Measurements from ENCODE around the gene OR2H2. TPM values are rescaled to one million over a fixed set of nuclear protein-coding genes. Genes with fewer than 3 reads are reported as not detected.

OR2H2 gene
- total RNA-seq, 1 donor from 2014 or later, result not detected

DNA sequence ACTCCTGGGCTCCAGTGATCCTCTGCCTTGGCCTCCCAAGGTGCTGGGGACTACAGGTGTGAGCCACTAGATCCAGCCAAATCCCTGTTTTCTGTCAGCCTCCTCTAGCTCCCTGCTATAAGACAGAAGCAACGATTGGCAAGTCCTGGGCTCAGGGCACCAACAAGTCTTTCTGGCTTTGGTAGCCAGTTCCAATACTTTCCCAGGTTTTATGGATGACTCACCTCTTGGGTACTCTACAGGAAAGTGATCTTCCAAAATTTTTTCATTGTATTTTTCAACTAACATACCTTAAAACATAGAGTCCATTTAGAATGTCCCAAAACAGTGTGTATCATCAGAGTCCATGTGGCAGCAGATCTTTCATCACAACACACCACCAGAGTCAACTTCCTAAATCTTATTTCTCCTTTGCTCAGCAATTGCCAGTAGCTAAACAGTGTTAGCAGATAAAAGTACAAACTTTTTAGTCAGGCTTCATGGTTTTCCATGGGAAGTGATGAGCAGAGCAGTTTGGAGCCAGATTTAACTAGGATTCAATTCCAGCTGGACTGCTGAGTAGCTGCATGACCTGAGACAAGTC is 34.7 kb downstream of the OR2H2 start:
- FAIRE-seq (no peak), DNase-seq (ENCODE audit: low read depth) (no peak)
- Histone ChIP-seq H3K4me3 (ENCODE audit: low read depth, low read length) (no peak overlapping the region), H3K36me3 (ENCODE audit: control insufficient read depth, insufficient read depth, low read length) (peaks cover 2% of the 10 kb centered on the region), H3K27me3 (ENCODE audit: control insufficient read depth, insufficient read depth, low read length) (no peaks in the 10 kb centered on the region)
- TF ChIP-seq, protein P1, sequence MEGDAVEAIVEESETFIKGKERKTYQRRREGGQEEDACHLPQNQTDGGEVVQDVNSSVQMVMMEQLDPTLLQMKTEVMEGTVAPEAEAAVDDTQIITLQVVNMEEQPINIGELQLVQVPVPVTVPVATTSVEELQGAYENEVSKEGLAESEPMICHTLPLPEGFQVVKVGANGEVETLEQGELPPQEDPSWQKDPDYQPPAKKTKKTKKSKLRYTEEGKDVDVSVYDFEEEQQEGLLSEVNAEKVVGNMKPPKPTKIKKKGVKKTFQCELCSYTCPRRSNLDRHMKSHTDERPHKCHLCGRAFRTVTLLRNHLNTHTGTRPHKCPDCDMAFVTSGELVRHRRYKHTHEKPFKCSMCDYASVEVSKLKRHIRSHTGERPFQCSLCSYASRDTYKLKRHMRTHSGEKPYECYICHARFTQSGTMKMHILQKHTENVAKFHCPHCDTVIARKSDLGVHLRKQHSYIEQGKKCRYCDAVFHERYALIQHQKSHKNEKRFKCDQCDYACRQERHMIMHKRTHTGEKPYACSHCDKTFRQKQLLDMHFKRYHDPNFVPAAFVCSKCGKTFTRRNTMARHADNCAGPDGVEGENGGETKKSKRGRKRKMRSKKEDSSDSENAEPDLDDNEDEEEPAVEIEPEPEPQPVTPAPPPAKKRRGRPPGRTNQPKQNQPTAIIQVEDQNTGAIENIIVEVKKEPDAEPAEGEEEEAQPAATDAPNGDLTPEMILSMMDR (IDR thresholded peaks at IDR 0.05; ENCODE audit: insufficient read depth, low read length, severe bottlenecking), result no peak

DNA sequence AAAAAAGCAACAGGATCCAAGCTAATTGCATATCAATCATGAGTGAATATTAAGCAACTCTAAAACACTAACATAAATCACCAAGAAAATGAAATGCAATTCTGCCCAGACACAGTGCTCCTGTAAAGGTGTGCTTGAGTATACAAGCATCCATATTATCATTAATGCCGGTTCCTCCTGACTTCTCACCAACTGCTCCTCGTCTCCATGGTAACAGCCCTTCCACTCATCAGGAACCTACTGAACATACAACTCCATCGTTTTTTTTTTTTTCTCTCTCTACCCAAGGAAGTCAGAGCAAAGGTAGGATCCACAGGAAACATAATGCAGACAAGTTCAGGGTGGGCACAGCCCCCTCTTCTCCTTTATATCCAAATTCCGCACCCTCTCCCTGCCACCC is 35.7 kb downstream of the OR2H2 start:
- no peak overlapping the region for H3K4me3 ChIP-seq (ENCODE audit: low read depth, low read length)
- no peak for DNase-seq (ENCODE audit: low read depth)
- H3K36me3 ChIP-seq (ENCODE audit: control insufficient read depth, insufficient read depth, low read length), result peaks cover 2% of the 10 kb centered on the region
- TF ChIP-seq, protein P1 (IDR thresholded peaks at IDR 0.05; ENCODE audit: insufficient read depth, low read length, severe bottlenecking), result no peak
- no peaks in the 10 kb centered on the region for H3K27me3 ChIP-seq (ENCODE audit: control insufficient read depth, insufficient read depth, low read length)
- FAIRE-seq, result no peak

DNA sequence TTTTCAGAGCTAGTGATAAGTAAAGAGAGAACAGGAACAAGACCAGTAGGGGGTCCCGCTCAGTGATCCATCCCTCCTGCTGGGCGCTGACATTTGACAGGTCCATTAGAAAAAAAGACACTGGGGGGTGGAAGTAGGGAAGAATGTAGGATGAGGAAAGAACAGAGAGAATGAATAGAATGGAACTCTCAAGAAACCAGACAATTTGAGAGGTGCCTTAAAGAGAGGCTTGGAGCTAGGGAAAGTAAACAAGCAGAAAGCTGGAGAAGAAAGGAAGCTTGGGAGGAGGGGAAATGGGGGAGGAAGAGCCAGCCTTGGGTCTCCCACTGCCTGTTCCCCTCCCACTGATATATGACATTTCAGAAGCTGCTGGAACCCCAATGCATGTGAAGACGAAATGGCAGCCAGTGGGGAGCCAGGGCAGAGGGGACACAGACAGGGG is 39.6 kb downstream of the OR2H2 start:
- TF ChIP-seq, protein P1 (IDR thresholded peaks at IDR 0.05; ENCODE audit: insufficient read depth, low read length, severe bottlenecking), result no peak
- Histone ChIP-seq H3K27me3 (ENCODE audit: control insufficient read depth, insufficient read depth, low read length) (no peaks in the 10 kb centered on the region), H3K36me3 (ENCODE audit: control insufficient read depth, insufficient read depth, low read length) (peaks cover 2% of the 10 kb centered on the region), H3K4me3 (ENCODE audit: low read depth, low read length) (no peak overlapping the region)
- no peak for FAIRE-seq
- no peak for DNase-seq (ENCODE audit: low read depth)

DNA sequence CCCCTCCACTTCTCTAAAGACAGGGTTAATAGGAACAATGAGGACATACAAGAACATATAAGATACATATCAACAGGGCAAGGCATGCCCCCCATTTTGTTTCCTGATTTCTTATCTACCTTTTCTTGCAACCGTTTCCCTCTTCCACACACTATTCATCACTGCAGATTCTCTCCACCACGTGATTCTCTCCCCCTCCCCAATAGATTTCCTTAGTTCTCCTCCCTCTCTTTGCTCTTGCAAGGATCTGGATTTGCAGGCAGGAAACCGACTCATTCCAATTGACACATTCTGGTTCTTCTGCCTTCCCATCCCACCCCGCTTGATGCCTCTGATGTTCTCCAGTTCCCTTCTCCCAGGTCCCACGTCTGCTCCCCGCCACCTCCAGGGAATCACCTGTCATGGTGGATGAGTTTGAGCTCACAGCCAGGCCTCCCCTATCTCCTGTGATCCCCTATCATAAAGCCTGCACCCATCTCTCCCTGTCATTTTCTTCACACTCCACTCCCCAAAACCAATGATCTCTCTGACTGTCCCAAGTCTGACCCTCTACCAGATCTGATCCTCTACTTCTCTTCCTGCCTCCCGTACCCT is 40.5 kb downstream of the OR2H2 start:
- TF ChIP-seq, protein P1 (IDR thresholded peaks at IDR 0.05; ENCODE audit: insufficient read depth, low read length, severe bottlenecking), result no peak
- DNase-seq (ENCODE audit: low read depth), result no peak
- Histone ChIP-seq H3K36me3 (ENCODE audit: control insufficient read depth, insufficient read depth, low read length) (peaks cover 2% of the 10 kb centered on the region), H3K27me3 (ENCODE audit: control insufficient read depth, insufficient read depth, low read length) (no peaks in the 10 kb centered on the region), H3K4me3 (ENCODE audit: low read depth, low read length) (no peak overlapping the region)
- FAIRE-seq, result no peak

DNA sequence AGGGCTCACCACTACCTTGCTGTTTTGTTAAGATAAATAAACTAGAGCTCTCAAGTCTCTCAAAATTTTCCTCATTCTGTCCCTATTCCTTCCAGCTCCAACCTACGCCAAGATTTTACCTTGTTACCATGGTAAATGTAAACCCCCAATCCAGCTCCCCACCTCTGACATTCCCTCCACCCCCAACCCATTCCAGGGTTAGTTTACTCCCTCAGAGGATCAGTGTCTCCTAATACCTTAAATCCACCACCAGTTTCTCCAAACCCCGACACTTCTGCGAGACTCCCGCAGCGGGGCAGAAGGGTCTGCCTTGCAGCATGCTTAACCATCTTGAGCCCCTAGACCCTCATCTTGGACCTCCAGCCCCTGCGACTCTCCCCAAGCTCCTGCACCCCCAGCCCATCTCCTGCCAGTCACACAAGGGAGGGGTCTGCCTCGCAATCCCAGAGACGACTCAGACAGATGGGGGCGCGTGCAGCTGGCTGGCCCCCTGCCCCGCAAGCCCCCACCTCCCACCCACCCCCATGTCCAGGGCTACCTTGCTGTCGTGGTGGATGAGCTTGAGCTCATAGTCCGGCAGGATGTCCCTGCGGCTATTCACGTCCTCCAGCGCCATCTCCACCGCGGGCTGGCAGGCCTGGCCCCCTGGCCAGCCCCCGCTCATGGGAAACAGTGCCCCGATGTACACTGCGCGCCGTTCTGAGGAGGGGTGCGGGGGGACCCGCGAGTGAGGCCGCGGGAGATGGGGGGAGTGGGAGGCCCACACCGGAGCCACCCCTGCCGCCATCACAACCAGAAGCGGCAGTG is 42.2 kb downstream of the OR2H2 start:
- no peak for FAIRE-seq
- H3K4me3 ChIP-seq (ENCODE audit: low read depth, low read length), result no peak overlapping the region
- no peaks in the 10 kb centered on the region for H3K27me3 ChIP-seq (ENCODE audit: control insufficient read depth, insufficient read depth, low read length)
- H3K36me3 ChIP-seq (ENCODE audit: control insufficient read depth, insufficient read depth, low read length), result peaks cover 1% of the 10 kb centered on the region
- DNase-seq (ENCODE audit: low read depth), result no peak
- TF ChIP-seq, protein P1 (IDR thresholded peaks at IDR 0.05; ENCODE audit: insufficient read depth, low read length, severe bottlenecking), result no peak

Data from bronchial epithelial cell (primary cell).